NCI-H1694 (cell line): ENCODE data around the gene CGB3.

Experiments
- DNase-seq: peaks from one replicate; lab custom pipeline; 2025; lab: John Stamatoyannopoulos, UW

Gene CGB3

GRCh38 chr19:49016067-49016839 lies 7.9 kb downstream of the CGB3 start:
- no peak for DNase-seq

DNA sequence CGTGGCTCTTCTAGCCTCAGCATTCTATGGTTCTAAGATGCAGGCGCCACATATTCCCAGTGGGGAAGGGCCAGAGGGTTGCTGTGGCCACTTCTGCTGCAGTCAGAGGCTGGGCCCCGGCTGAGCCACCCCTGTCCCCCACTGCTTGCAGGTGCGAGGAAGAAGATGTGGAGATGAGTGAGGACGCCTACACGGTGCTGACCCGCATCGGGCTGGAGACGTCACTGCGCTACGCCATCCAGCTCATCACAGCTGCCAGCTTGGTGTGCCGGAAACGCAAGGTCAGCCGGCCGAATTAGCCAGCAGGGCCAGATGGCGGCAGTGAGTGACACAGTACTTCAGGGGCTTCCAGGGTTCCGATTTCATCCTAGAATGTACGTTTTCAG lies 9.3 kb downstream of the CGB3 start:
- no peak for DNase-seq

DNA sequence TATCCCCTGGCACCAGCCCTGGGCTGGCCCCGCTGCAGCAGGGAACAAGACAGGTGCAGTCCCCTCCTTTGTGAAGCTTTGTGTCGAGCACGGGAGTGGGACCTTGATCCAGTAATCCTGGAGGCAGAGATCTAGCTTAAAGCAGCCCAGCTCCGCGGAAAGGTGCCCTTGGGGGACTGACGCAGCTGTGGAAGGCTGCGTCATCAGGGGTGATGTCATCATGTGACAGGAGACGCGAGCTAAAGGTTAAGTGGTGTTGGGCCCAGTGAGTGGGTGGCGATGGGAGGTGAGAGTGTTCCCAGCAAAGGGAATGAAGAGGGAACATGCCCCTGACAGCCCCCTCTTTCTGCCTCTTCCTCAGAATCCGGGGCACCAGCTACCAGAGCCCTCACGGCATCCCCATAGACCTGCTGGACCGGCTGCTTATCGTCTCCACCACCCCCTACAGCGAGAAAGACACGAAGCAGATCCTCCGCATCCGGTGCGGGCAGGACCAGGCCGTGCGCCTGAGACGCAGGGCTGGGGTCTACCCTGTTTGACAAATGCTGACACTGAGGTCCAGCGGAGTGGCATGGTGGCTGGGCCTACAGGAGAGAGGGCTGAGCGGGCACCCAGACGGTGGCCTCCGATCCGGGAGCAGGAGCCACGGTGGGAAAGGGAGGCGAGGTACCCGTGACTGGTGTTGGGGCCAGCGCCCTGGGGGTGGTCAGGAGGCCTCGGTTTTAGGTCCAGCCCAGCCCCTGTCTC lies 9.8 kb downstream of the CGB3 start:
- no peak for DNase-seq

DNA sequence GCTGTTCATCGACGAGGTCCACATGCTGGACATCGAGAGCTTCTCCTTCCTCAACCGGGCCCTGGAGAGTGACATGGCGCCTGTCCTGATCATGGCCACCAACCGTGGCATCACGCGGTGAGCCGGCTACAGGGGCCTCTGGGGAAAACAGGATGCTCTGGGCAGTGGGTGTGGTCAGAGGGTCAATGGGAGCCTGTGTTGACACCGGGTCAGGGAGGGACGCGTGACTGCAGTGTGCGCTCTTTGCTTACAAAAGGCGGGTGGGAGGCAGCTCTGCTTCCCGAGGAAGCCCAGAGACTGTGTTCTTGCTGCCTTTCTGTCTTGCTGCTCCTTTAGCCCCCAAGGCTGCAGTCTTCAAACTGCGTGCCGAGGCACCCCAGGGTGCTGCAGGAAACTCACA lies 12.9 kb downstream of the CGB3 start:
- DNase-seq = no peak

DNA sequence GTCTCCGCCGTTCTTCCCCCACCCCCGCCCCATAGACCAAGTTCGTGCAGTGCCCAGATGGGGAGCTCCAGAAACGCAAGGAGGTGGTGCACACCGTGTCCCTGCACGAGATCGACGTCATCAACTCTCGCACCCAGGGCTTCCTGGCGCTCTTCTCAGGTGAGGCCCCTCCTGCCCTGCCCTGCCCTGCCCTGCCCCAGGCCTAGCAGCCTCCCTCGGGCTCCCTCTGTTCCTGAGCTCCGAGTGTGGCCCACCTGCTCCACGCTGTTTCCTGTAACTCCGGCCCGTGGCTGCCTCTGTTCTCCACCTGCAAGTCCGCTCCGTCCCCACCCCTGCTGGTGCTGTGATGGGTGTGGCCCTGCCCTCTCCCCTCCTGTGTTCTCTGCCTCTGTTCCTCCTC lies 13.7 kb downstream of the CGB3 start:
- no peak for DNase-seq

GRCh38 chr19:49009828-49010227 lies 14.3 kb downstream of the CGB3 start:
- no peak for DNase-seq

GRCh38 chr19:49006905-49007304 lies 17.2 kb downstream of the CGB3 start:
- no peak for DNase-seq

GRCh38 chr19:49004964-49005614 lies 19.0 kb downstream of the CGB3 start:
- DNase-seq = no peak

DNA sequence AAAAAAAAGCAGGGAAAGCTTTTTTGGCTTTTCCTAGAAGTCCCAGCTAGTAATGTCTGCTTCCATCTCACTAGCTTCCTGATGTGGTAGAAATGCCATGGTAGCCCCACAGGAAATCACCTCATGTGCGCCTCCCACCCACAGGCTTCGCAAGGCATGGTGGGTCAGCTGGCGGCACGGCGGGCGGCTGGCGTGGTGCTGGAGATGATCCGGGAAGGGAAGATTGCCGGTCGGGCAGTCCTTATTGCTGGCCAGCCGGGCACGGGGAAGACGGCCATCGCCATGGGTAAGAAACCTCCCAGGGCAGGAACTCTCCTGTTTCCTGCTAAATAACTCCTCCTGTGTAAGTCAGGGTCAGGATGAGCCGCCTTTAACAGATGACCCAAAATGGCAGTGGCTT lies 20.0 kb downstream of the CGB3 start:
- no peak for DNase-seq

DNA sequence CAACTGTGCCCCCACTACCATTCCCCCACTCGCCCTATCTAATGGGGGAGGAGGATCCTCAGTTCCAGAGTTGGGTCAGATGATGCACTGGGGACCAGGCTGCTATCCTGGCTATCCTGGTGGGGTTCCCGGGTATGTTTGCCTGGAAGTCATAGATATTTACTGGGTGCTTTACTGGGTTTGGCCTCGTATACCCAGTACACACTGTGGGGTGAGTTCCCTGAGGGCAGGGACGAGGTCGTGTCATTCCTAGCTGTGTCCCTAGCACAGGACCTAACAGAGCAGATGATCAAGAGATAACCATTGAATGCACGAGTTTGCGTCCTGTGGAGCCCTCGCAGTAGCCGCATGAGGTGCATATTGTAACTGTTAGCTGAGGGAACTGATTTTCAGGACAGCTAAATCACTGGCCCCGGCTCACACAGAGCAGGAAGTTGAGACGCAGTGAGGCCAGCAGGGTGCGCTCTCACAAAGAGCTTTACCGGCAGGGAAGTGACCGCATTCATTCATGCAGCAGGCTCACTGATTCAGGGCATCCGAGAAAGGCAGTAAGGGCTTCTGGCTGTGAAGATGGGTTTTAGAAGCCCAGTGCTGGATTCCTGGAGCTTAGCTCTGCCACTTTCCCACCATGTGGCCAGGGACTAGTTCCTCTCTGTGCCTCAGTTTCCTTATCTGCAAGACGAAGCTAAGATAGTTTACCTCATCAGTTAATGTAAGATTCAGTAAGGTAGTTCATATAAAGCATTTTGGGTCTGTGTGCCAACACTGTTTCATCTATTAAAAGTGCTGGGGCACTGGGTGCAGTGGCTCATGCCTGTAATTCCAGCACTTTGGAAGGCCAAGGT lies 24.4 kb downstream of the CGB3 start:
- DNase-seq = peak; percentile 68

GRCh38 chr19:48997972-48998371 lies 26.2 kb downstream of the CGB3 start:
- peak; percentile 51 for DNase-seq

DNA sequence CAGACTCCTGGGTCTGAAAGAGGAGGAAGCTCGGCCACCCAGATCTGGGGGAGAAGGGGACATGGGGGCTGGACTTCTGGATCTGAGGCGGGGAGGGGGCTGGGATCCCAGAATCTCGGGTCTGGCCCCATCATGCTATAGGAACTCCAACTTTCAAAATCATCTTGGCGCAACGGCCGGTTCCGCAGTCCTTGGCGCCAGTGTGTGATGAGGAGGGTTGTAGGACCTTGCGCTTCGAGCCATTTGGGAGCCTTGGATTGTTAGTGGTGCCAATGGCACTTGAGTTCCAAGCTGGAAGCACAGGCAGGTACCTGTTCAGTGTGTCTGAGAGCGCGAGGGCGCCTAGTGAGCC lies 30.1 kb downstream of the CGB3 start:
- DNase-seq = no peak

GRCh38 chr19:48993175-48994034 lies 30.7 kb downstream of the CGB3 start, which contains the start of the genes GYS1 and RUVBL2:
Gene GYS1 (minus strand): TSS chr19:48993309. CDS start chr19:48993112, 197 bp downstream.
Gene RUVBL2 (plus strand): TSS chr19:48993887. CDS start chr19:48993912, 25 bp downstream.
- DNase-seq = peak; percentile 98

DNA sequence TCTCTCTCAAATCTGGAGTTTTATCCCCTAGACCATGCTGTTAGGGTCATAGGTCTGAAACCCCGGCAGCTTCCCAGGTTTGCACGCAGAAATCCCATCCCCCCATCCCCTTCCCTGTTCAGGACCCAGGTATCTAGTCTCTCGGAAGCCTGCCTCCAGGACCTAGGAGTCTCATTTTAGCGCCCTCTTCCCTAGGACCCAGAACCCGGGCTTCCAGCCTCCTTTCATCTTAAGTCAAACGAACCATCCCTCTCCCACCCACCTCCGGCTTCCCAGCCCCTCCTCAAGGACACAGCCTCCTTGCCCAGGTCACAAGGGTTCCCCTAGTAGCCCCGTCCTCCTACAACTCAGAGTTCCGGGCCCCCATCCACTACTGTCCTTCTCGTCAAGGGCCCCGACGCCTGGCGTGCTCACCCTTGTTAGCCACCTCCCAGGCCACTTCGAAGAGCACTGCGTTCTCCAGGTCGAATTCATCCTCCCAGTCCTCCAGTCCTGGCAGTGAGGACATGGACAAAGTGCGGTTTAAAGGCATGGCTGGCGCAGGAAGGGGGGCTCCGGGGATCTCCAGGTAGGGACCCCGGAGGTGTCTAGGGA lies 31.5 kb downstream of the CGB3 start:
- DNase-seq = no peak

DNA sequence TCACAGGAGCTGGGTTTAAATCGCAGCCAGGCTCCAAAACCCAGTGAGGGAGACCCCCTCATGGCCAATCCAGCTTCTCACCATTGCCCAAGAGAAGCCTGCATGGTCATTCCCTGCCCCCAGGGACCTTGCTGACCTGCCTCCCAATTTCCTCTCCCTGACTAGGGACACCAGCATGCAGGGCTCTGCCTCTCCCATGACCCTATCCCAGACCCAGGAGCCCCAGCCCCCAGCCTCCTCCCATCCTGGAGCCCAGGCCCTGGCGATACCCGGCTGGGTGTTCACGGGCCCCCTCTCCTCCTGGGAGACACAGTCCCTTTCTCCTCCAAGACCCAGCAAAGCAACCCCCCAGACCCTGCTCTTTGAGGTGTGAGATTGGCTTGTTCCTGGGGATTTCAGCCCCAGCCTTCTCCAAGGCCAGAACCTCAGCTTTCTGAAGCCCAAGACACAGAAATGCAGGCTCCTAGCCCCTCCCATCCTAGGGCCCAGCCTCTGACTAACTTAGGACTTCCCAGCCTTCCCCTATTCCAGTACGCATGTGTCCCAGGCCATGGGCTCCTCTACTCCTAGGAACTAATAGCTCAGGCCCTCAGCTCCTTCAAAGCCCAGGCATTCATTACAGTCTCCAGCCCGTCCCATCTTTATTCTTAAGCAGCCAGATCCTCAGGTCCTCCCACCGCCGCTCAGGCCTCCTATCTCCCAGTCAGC lies 32.1 kb downstream of the CGB3 start:
- no peak for DNase-seq

- no peak for DNase-seq
Observed at GRCh38 chr19:48991011-48991609, 33.0 kb downstream of the CGB3 start.

DNA sequence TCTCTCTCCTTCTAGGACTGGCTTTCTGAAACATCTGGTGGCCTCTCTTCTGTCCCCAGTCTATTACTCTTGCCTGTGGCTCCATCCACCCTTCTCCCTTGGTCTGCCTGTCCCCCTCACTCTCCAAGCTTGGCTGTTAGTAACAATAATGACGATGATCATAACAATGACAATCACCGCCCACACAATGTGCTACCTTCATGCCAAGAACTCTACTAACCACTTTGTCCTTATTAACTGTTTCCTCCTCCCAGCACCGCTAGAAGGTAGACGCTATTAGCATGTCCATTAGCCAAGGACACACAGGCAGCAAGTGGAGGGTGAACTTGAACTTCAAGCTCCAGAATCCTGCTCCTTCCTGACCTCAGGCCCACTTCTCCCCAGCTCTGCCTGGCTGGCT lies 33.7 kb downstream of the CGB3 start:
- no peak for DNase-seq

DNA sequence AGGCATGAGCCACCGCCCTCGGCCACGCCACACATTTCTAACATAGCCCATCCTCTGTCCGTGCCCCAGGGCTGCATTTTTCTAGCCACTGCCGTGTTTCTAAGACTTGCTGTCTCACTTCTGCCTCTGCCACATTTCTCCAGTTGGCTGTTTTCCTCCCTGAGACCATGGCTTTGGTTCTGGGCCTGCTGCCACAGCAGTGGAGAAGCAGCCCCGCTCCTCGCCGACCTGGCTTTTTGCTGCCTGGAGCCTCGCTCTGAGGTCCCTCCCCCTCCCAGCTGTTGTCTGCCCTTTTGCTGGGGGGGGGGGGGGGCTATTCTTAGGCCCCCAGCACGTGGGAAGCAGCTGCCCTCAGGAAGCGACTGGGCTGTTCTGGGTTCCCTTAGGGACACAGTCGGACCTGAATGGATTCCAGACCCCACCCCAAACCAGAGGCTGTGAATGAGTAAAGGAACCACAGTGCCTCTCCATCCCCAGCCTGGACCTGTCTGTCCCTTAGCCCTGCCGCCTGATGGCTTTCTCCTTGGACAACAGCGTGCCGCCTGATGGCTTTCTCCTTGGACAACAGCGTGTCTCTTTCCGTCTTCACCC lies 34.3 kb downstream of the CGB3 start:
- no peak for DNase-seq

DNA sequence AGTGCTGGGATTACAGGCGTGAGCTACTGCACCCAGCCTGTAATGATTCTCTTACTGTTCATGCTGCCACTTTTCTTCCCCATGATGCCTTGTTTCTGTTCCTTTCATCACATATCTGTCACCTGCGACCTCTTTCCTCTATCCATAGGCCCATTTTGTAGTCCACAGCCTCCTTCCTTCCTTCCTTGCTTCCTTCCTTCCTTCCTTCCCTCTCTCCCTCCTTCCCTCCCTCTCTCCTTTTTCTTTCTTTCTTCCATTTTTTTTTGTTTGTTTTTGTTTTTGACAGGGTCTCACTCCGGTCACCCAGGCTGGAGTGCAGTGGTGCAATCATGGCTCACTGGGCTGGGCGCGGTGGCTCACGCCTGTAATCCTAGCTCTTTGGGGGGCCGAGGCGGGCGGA lies 35.3 kb downstream of the CGB3 start:
- DNase-seq = no peak
